HEK293 (cell line): Measurements from ENCODE around the gene RWDD4.

Experiments used
- CTCF ChIA-PET: fragments of 350-600 bp; formaldehyde crosslinking; extraction: SDS; loops from one replicate; lab custom pipeline; 2021; ENCODE audit warnings: antibody characterized with exemption; lab: Yijun Ruan, JAX
- POLR2A ChIA-PET: fragments of 300-600 bp; formaldehyde crosslinking; extraction: SDS; loops from one replicate; lab custom pipeline; 2020; ENCODE audit warnings: antibody characterized with exemption, inconsistent platforms; lab: Yijun Ruan, JAX
- H3K27ac ChIP-seq: fragments of 200-500 bp; sonication (Bioruptor generic); 2 replicates; pipeline ENCODE4 v1.5.1; 2014; ENCODE audit warnings: low read depth, low read length, control low read depth, inconsistent platforms; ENCODE audit errors: extremely low read depth
- H3K36me3 ChIP-seq, 2 experiments: fragments of 200-500 bp in 1 of 2; sonication (Bioruptor generic) in 1 of 2; 1 replicate in 1 of 2; 2 replicates in 1 of 2; pipeline ENCODE4 v1.5.1; 2014 to 2017; ENCODE audit warnings: inconsistent platforms in 2 of 2, low read length in 2 of 2; ENCODE audit not compliant: control insufficient read depth in 2 of 2, insufficient read depth in 1 of 2
- H3K4me1 ChIP-seq: fragments of 200-500 bp; sonication (Bioruptor generic); 2 replicates; pipeline ENCODE4 v1.5.1; 2014; ENCODE audit warnings: mild to moderate bottlenecking, low read length, inconsistent platforms; ENCODE audit not compliant: control insufficient read depth, insufficient read depth
- H3K4me3 ChIP-seq: 2 replicates; pipeline ENCODE4 v1.5.1; 2011; ENCODE audit warnings: low read depth, mild to moderate bottlenecking, control low read depth, low read length, moderate library complexity
- H3K9me3 ChIP-seq: fragments of 200-500 bp; sonication (Bioruptor generic); 2 replicates; pipeline ENCODE4 v1.5.1; 2014; ENCODE audit warnings: low read depth, low read length, inconsistent platforms; ENCODE audit not compliant: control insufficient read depth, insufficient read depth
- HOXD13 ChIP-seq: sonication (generic); formaldehyde crosslinking; IDR thresholded peaks from 2 replicates; pipeline ENCODE4 v1.8.0; 2022; ENCODE audit warnings: missing genetic modification reagents, borderline replicate concordance
- PRDM1 ChIP-seq: fragments of 450-650 bp; formaldehyde crosslinking; IDR thresholded peaks from 2 replicates; pipeline ENCODE4; 2016; ENCODE audit warnings: missing biosample characterization, missing genetic modification characterization
- SP2 ChIP-seq: fragments of 450-650 bp; formaldehyde crosslinking; IDR thresholded peaks from 2 replicates; pipeline ENCODE4 v1.5.1; 2016; ENCODE audit warnings: missing biosample characterization, missing genetic modification characterization
- SP7 ChIP-seq: fragments of 450-650 bp; formaldehyde crosslinking; IDR thresholded peaks from 2 replicates; pipeline ENCODE4 v1.5.1; 2016; ENCODE audit warnings: missing biosample characterization, missing genetic modification characterization
- ZBTB10 ChIP-seq: fragments of 450-650 bp; formaldehyde crosslinking; IDR thresholded peaks from 2 replicates; pipeline ENCODE4 v1.5.1; 2016; ENCODE audit warnings: missing biosample characterization, missing genetic modification characterization
- ZBTB17 ChIP-seq: fragments of 450-650 bp; formaldehyde crosslinking; IDR thresholded peaks from 2 replicates; pipeline ENCODE4 v1.5.1; 2016; ENCODE audit warnings: missing biosample characterization, missing genetic modification characterization
- ZFHX2 ChIP-seq: fragments of 450-650 bp; formaldehyde crosslinking; conservative IDR thresholded peaks from 2 replicates; pipeline ENCODE4 v1.5.1; 2016; ENCODE audit warnings: missing biosample characterization, missing genetic modification characterization
- ZNF19 ChIP-seq: fragments of 450-650 bp; formaldehyde crosslinking; IDR thresholded peaks from 2 replicates; pipeline ENCODE4; 2016; ENCODE audit warnings: missing biosample characterization, missing genetic modification characterization, low read depth
- ZNF214 ChIP-seq: fragments of 450-650 bp; formaldehyde crosslinking; IDR thresholded peaks from 2 replicates; pipeline ENCODE4 v1.5.1; 2017; ENCODE audit warnings: missing biosample characterization, mild to moderate bottlenecking, missing genetic modification characterization, borderline replicate concordance
- ZNF266 ChIP-seq: fragments of 450-650 bp; formaldehyde crosslinking; IDR thresholded peaks from 2 replicates; pipeline ENCODE4 v1.5.1; 2016; ENCODE audit warnings: missing biosample characterization, missing genetic modification characterization, low read depth
- ZNF335 ChIP-seq: fragments of 450-650 bp; formaldehyde crosslinking; conservative IDR thresholded peaks from 2 replicates; pipeline ENCODE4 v1.5.1; 2016; ENCODE audit warnings: missing biosample characterization, missing genetic modification characterization
- ZNF354C ChIP-seq: fragments of 450-650 bp; formaldehyde crosslinking; IDR thresholded peaks from 2 replicates; pipeline ENCODE4 v1.5.1; 2016; ENCODE audit warnings: missing biosample characterization, missing genetic modification characterization, low read depth, borderline replicate concordance
- ZNF391 ChIP-seq: fragments of 450-650 bp; formaldehyde crosslinking; IDR thresholded peaks from 2 replicates; pipeline ENCODE4 v1.5.1; 2016; ENCODE audit warnings: low read depth, missing biosample characterization, missing genetic modification characterization, borderline replicate concordance
- ZNF416 ChIP-seq: fragments of 450-650 bp; formaldehyde crosslinking; IDR thresholded peaks from 2 replicates; pipeline ENCODE4 v1.5.1; 2016; ENCODE audit warnings: missing biosample characterization, missing genetic modification characterization
- ZNF423 ChIP-seq: fragments of 450-650 bp; formaldehyde crosslinking; IDR thresholded peaks from 2 replicates; pipeline ENCODE4 v1.5.1; 2016; ENCODE audit warnings: missing biosample characterization, missing genetic modification characterization
- ZNF473 ChIP-seq: fragments of 450-650 bp; formaldehyde crosslinking; IDR thresholded peaks from 2 replicates; pipeline ENCODE4 v1.5.1; 2017; ENCODE audit warnings: missing biosample characterization, missing genetic modification characterization
- ZNF514 ChIP-seq: fragments of 450-650 bp; formaldehyde crosslinking; IDR thresholded peaks from 2 replicates; pipeline ENCODE4 v1.5.1; 2016; ENCODE audit warnings: missing biosample characterization, missing genetic modification characterization
- ZNF549 ChIP-seq: fragments of 450-650 bp; IDR thresholded peaks from 2 replicates; pipeline ENCODE4 v1.5.1; 2018; ENCODE audit warnings: missing biosample characterization, missing genetic modification characterization, mild to moderate bottlenecking, inconsistent platforms, moderate library complexity
- ZNF596 ChIP-seq: fragments of 450-650 bp; IDR thresholded peaks from 2 replicates; pipeline ENCODE4 v1.5.0; 2018; ENCODE audit warnings: missing biosample characterization, mild to moderate bottlenecking, missing genetic modification characterization, moderate library complexity
- ZNF629 ChIP-seq: fragments of 450-650 bp; formaldehyde crosslinking; IDR thresholded peaks from 2 replicates; pipeline ENCODE4 v1.5.1; 2017; ENCODE audit warnings: missing biosample characterization, missing genetic modification characterization
- ZNF658 ChIP-seq: fragments of 450-650 bp; formaldehyde crosslinking; IDR thresholded peaks from 2 replicates; pipeline ENCODE4; 2016; ENCODE audit warnings: missing biosample characterization, missing genetic modification characterization
- ZNF670 ChIP-seq: fragments of 450-650 bp; formaldehyde crosslinking; IDR thresholded peaks from 2 replicates; pipeline ENCODE4 v1.5.1; 2016; ENCODE audit warnings: missing biosample characterization, missing genetic modification characterization, low read depth
- ZNF777 ChIP-seq: fragments of 450-650 bp; formaldehyde crosslinking; IDR thresholded peaks from 2 replicates; pipeline ENCODE4 v1.5.1; 2017; ENCODE audit warnings: missing biosample characterization, missing genetic modification characterization, borderline replicate concordance
- ZNF830 ChIP-seq: fragments of 450-650 bp; IDR thresholded peaks from 2 replicates; pipeline ENCODE4 v1.5.0; 2018; ENCODE audit warnings: missing biosample characterization, missing genetic modification characterization, low read depth, mild to moderate bottlenecking, moderate library complexity
- ZSCAN16 ChIP-seq: fragments of 450-650 bp; formaldehyde crosslinking; IDR thresholded peaks from 2 replicates; pipeline ENCODE4 v1.5.1; 2016; ENCODE audit warnings: missing biosample characterization, missing genetic modification characterization
- TF ChIP-seq, protein P1 (sequence below): fragments of 450-650 bp; formaldehyde crosslinking; IDR thresholded peaks from 2 replicates; pipeline ENCODE4 v1.5.1; 2016; ENCODE audit warnings: missing biosample characterization, missing genetic modification characterization

Gene RWDD4

DNA sequence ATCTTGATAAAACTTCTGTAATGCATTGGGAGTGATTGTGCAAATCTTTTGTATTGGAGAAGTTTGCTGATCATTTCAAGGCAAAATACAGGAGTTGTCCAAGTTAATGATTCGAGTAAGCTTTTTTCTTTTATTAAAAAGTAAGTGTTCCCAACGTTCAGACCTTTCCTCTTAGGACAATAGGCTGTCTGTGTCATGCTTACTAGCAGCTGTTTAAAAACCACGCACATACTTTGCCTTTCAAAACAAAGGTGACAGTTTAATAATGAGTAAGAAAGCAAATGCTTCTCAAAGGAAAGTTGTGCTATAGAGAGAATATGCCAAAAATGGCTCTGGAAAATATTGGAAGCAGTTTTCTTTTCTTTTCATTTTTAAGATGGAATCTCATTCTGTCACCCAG lies 11.3 kb upstream of the RWDD4 start (continued):
- no peak for TF ChIP-seq ZNF670 (tag by site-specific recombination)
- no peak for TF ChIP-seq ZBTB10 (tag by site-specific recombination)
- TF ChIP-seq ZNF391: no peak
- no peak for TF ChIP-seq ZNF416
- TF ChIP-seq, protein P1, sequence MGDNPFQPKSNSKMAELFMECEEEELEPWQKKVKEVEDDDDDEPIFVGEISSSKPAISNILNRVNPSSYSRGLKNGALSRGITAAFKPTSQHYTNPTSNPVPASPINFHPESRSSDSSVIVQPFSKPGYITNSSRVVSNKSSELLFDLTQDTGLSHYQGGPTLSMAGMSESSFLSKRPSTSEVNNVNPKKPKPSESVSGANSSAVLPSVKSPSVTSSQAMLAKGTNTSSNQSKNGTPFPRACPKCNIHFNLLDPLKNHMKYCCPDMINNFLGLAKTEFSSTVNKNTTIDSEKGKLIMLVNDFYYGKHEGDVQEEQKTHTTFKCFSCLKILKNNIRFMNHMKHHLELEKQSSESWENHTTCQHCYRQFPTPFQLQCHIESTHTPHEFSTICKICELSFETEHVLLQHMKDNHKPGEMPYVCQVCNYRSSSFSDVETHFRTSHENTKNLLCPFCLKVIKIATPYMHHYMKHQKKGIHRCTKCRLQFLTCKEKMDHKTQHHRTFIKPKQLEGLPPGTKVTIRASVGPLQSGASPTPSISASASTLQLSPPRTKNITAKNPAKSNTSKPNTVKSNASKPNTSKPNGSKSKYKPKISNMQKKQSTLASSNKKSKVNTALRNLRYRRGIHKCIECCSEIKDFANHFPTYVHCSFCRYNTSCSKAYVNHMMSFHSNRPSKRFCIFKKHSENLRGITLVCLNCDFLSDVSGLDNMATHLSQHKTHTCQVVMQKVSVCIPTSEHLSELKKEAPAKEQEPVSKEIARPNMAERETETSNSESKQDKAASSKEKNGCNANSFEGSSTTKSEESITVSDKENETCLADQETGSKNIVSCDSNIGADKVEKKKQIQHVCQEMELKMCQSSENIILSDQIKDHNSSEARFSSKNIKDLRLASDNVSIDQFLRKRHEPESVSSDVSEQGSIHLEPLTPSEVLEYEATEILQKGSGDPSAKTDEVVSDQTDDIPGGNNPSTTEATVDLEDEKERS: no peak

DNA sequence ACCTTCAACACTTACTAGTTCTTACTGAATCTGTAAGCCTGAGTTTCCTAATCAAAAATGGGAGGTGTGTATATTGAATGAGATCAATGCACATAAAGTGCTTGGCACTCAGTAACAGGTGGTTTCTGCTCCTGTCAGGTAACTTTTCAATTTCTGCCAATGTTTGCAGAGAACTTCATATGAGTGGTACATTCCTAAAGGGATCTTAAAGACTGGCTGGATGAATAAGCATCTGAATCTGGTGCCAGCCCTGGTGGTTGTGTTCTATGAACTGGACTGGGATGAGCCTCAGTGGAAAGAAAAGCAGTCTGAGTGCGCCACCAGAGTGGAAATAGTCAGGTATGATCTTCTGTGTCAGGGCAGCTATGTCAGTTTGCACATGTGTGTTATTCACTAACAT lies 7.1 kb upstream of the RWDD4 start:
- H3K36me3 ChIP-seq: peaks cover 10 to 63% of the 10 kb centered on the region in 2 experiments; a peak in 2 of 3 replicates
- CTCF ChIA-PET: no interaction called here

GRCh38 chr4:183659872-183660242 lies 872 bp upstream of the RWDD4 start:
- H3K27ac ChIP-seq: peak overlapping the region; percentile 78
- H3K36me3 ChIP-seq: peaks cover 0 to 17% of the 10 kb centered on the region in 2 experiments; a peak in 2 of 3 replicates
- CTCF ChIA-PET: no interaction called here
- H3K4me3 ChIP-seq: peak overlapping the region; percentile 49
- TF ChIP-seq ZNF830 (tag by site-specific recombination) (no peak), ZBTB17 (tag by site-specific recombination) (peak; percentile 68), PRDM1 (peak; percentile 27; the same call in 1 of the 2 replicates), ZNF335 (tag by site-specific recombination) (0 out of 2 replicates have a peak, but pooled peaks have one; percentile 17), ZNF214 (tag by site-specific recombination) (no peak), ZNF354C (tag by site-specific recombination) (no peak)
- no peaks in the 10 kb centered on the region for H3K4me1 ChIP-seq
- no peaks in the 10 kb centered on the region for H3K9me3 ChIP-seq
- POLR2A ChIA-PET: no interaction called here

More for the DNA sequence above, 7.1 kb upstream of the RWDD4 start:
- POLR2A ChIA-PET: no interaction called here
- TF ChIP-seq ZNF335 (tag by site-specific recombination) (no peak), ZNF658 (tag by site-specific recombination) (no peak), SP2 (tag by site-specific recombination) (no peak), ZBTB17 (tag by site-specific recombination) (no peak), ZNF596 (tag by site-specific recombination) (no peak), ZNF423 (tag by site-specific recombination) (no peak), ZNF514 (tag by site-specific recombination) (no peak), ZSCAN16 (tag by site-specific recombination) (no peak), ZNF473 (tag by site-specific recombination) (no peak), ZNF777 (tag by site-specific recombination) (no peak), ZFHX2 (tag by site-specific recombination) (no peak), ZNF629 (tag by site-specific recombination) (no peak), ZNF416 (no peak), HOXD13 (CRISPR knock-in tag) (no peak), ZNF549 (tag by site-specific recombination) (no peak), ZNF266 (tag by site-specific recombination) (no peak), SP7 (tag by site-specific recombination) (no peak), ZNF19 (tag by site-specific recombination) (no peak)
- Histone ChIP-seq H3K27ac (no peak overlapping the region), H3K9me3 (no peaks in the 10 kb centered on the region), H3K4me1 (no peaks in the 10 kb centered on the region), H3K4me3 (no peak overlapping the region)
